ENCODE data around the gene DMRTA2. TPM values are rescaled to one million over a fixed set of nuclear protein-coding genes. Genes with fewer than 3 reads are reported as not detected.
"Not testable (repeated sequence)": the region's sequence is repeated elsewhere in the genome, so short reads cannot be mapped to it uniquely, and the experiment has no call there.

The DMRTA2 gene
- total RNA-seq, 2 experiments from 2014 or later = not detected

DNA sequence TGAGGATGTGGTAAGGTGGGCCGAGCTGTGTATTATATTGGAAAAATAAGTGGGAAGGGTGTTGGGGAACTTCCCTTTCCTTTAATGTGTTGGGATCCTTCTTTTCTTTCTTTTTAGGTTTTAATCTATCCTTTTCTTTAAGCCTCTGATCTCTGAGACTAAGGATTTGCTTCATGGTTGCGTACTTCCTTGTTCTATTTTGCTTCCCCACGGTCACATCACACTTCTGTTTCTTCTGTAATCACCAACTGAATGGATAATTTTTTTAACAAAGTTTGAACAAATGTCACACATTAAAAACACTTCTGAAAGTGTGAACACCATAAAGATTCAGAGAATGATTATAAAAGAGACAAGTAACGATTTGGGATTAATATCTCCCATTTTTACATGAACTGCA, 17.4 kb downstream of the DMRTA2 start:
- DNase-seq = no peak
- Mint-ChIP-seq H3K9me3 (no peaks in the 10 kb centered on the region), H3K4me3 (no peak overlapping the region), H3K27me3 (peaks cover 39% of the 10 kb centered on the region), H3K27ac (no peak overlapping the region), H3K4me1 (no peaks in the 10 kb centered on the region), H3K36me3 (ENCODE audit: low read depth) (no peaks in the 10 kb centered on the region)
- ChIA-PET CTCF (no interaction called here), POLR2A (no interaction called here)

GRCh38 chr1:50393522-50394120, 29.6 kb downstream of the DMRTA2 start:
- no peak for DNase-seq
- CTCF ChIA-PET = no interaction called here
- Mint-ChIP-seq H3K4me1 (no peaks in the 10 kb centered on the region), H3K9me3 (no peaks in the 10 kb centered on the region), H3K4me3 (no peak overlapping the region), H3K27ac (no peak overlapping the region), H3K36me3 (ENCODE audit: low read depth) (no peaks in the 10 kb centered on the region), H3K27me3 (peaks cover 3% of the 10 kb centered on the region)
- POLR2A ChIA-PET = no interaction called here

- CTCF ChIA-PET; H3K4me1 Mint-ChIP-seq; H3K9me3 Mint-ChIP-seq; H3K4me3 Mint-ChIP-seq; H3K27ac Mint-ChIP-seq; DNase-seq; H3K27me3 Mint-ChIP-seq; H3K36me3 Mint-ChIP-seq (ENCODE audit: low read depth); POLR2A ChIA-PET: not testable (repeated sequence)
Observed at GRCh38 chr1:50381551-50381950, 41.7 kb downstream of the DMRTA2 start.

- ChIA-PET POLR2A (no interaction called here), CTCF (no interaction called here)
- Mint-ChIP-seq H3K27ac (no peak overlapping the region), H3K9me3 (no peaks in the 10 kb centered on the region), H3K4me3 (no peak overlapping the region), H3K27me3 (peaks cover 17% of the 10 kb centered on the region), H3K36me3 (ENCODE audit: low read depth) (no peaks in the 10 kb centered on the region), H3K4me1 (no peaks in the 10 kb centered on the region)
- DNase-seq = no peak
Observed at GRCh38 chr1:50378770-50379169, 44.5 kb downstream of the DMRTA2 start.

- peaks cover 23% of the 10 kb centered on the region for H3K27me3 Mint-ChIP-seq
- no peak overlapping the region for H3K27ac Mint-ChIP-seq
- no peak for DNase-seq
- CTCF ChIA-PET = no interaction called here
- H3K4me1 Mint-ChIP-seq = no peaks in the 10 kb centered on the region
- no peak overlapping the region for H3K4me3 Mint-ChIP-seq
- POLR2A ChIA-PET = no interaction called here
- H3K9me3 Mint-ChIP-seq = no peaks in the 10 kb centered on the region
- no peaks in the 10 kb centered on the region for H3K36me3 Mint-ChIP-seq (ENCODE audit: low read depth)
Observed at GRCh38 chr1:50373532-50373931, 49.7 kb downstream of the DMRTA2 start.

GRCh38 chr1:50371749-50372148, 51.5 kb downstream of the DMRTA2 start:
- H3K4me3 Mint-ChIP-seq = no peak overlapping the region
- no peaks in the 10 kb centered on the region for H3K9me3 Mint-ChIP-seq
- CTCF ChIA-PET = no interaction called here
- H3K4me1 Mint-ChIP-seq = no peaks in the 10 kb centered on the region
- POLR2A ChIA-PET = no interaction called here
- H3K27ac Mint-ChIP-seq = no peak overlapping the region
- peaks cover 25% of the 10 kb centered on the region for H3K27me3 Mint-ChIP-seq
- no peak for DNase-seq
- H3K36me3 Mint-ChIP-seq (ENCODE audit: low read depth) = no peaks in the 10 kb centered on the region

DNA sequence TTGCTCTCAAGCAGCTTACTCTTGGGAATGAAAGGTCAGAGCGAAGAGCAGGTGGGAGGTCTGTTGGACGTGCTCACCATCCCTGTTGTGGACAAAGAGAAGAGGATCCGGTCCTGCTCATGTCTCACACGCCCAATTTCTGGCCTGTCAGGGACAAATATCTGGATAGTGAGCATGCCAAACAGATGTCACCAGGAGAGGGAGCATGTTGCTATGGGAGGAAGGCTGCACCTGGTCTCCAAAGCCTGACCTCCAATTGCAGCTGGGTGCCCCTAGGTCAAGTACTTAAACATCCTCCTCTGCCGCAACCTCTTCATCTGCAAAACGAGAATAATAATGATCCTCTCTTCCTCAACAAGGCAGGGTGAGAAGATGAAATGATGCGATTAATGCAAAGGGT, 53.4 kb downstream of the DMRTA2 start:
- no peaks in the 10 kb centered on the region for H3K9me3 Mint-ChIP-seq
- POLR2A ChIA-PET = no interaction called here
- CTCF ChIA-PET = interaction anchor here (1.7 kb wide), 1 partner anchor 235 kb away, joined by 6 read pairs; no protein-coding TSS in a partner anchor
- H3K27ac Mint-ChIP-seq = no peak overlapping the region
- no peaks in the 10 kb centered on the region for H3K4me1 Mint-ChIP-seq
- peaks cover 28% of the 10 kb centered on the region for H3K27me3 Mint-ChIP-seq
- no peak for DNase-seq
- no peaks in the 10 kb centered on the region for H3K36me3 Mint-ChIP-seq (ENCODE audit: low read depth)
- no peak overlapping the region for H3K4me3 Mint-ChIP-seq

DNA sequence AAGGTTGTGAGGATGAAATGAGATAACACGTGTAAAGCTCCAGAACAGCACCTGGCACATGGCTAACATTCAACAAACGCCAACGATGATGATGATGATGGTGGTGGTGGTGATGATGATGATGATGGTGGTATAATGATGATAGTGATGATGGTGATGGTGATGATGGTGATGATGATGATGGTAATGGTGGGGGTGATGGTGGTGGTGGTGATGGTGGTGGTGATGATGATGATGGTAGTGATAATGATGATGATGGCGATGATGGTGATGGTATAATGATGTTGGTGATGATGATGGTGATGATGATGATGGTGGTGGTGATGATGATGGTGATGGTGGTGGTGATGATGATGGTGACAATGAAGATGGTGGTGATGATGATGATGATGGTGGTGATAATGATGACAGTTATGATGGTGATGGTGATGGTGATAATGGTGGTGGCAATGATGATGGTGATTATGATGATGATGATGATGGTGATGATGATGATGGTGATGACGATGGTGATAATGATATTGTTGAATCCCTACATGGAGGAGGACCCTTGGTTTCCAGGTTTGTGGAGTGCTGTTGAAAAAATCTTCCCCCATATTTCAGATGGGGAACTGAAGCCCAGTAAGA, 54.1 kb downstream of the DMRTA2 start:
- no peak for DNase-seq
- CTCF ChIA-PET = interaction anchor here (1.7 kb wide), 1 partner anchor 236 kb away, joined by 6 read pairs; no protein-coding TSS in a partner anchor
- Mint-ChIP-seq H3K27me3 (peaks cover 29% of the 10 kb centered on the region), H3K36me3 (ENCODE audit: low read depth) (no peaks in the 10 kb centered on the region), H3K27ac (no peak overlapping the region), H3K9me3 (no peaks in the 10 kb centered on the region), H3K4me3 (no peak overlapping the region), H3K4me1 (no peaks in the 10 kb centered on the region)
- POLR2A ChIA-PET = no interaction called here

DNA sequence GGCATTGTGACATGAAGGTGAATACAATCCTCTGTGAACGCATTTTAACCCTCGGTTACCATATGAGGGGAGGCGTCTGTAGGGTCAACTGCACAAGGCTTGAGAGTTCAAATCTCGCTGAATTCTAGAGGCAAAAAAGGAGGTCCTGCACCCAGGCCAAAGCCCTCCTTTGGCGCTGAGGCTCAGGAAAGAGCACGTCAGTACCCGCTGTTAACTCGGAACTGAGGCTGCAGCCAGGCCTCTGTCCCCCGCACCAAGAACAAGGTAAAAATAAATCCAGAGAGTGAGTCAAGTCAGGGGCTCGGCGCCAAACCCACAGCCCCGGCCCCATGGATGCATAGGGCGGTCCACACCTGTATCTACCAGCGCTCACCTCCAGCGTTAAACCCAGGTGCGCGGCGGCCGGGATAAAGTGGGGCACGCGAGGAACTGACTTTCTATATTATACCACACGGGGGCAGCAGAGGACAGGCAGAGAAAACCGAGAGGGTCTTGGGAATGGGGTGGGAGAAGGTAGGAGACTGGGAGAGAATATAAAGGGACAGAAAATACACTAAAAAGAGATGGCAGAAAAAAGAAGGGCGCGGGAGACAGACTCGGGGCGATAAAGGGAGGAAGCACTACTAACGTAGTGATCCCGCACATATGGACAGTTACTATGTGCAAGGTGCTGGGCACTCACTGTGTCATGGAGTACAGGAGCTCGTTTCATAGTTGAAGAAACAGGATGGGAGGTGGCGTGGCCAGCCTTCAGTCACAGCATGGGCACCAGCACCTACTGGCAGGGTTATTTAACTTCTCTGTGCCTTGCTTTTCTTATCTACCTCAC, 54.9 kb downstream of the DMRTA2 start:
- ChIA-PET CTCF (interaction anchor here (0.9 to 1.7 kb wide), 2 partner anchors 56 to 237 kb away, joined by 4 to 6 read pairs; no protein-coding TSS in a partner anchor), POLR2A (interaction anchor here (0.6 kb wide), 1 partner anchor 933 kb away, joined by 3 read pairs; no protein-coding TSS in a partner anchor)
- H3K4me1 Mint-ChIP-seq = no peaks in the 10 kb centered on the region
- no peaks in the 10 kb centered on the region for H3K36me3 Mint-ChIP-seq (ENCODE audit: low read depth)
- H3K4me3 Mint-ChIP-seq = no peak overlapping the region
- peak; percentile 29 for DNase-seq
- no peaks in the 10 kb centered on the region for H3K9me3 Mint-ChIP-seq
- H3K27ac Mint-ChIP-seq = no peak overlapping the region
- H3K27me3 Mint-ChIP-seq = peaks cover 25% of the 10 kb centered on the region
